Coronary artery (tissue), 2 donors: ENCODE results near the gene DCLK1.
A peak's percentile ranks its signal among the peaks of the same experiment; 100 is the strongest.

ENCODE experiments used
- DNase-seq: peaks from one replicate; pipeline ENCODE4 v3.0.0-alpha.2; 2017; ENCODE audit warnings: low spot score
- H3K27ac ChIP-seq, 2 donors: fragments of 200-600 bp; sonication (generic); one replicate each; pipeline ENCODE4 v1.5.1; 2016 to 2019
- H3K4me3 ChIP-seq: fragments of 200-600 bp; sonication (generic); 2 replicates; pipeline ENCODE4 v1.5.1; 2016; ENCODE audit warnings: mild to moderate bottlenecking, moderate library complexity
- TF ChIP-seq, protein P1 (sequence below): fragments of 200-600 bp; sonication (generic); IDR thresholded peaks from one replicate; pipeline ENCODE4 v1.5.1; 2019; ENCODE audit warnings: antibody characterized with exemption

DCLK1 gene

DNA sequence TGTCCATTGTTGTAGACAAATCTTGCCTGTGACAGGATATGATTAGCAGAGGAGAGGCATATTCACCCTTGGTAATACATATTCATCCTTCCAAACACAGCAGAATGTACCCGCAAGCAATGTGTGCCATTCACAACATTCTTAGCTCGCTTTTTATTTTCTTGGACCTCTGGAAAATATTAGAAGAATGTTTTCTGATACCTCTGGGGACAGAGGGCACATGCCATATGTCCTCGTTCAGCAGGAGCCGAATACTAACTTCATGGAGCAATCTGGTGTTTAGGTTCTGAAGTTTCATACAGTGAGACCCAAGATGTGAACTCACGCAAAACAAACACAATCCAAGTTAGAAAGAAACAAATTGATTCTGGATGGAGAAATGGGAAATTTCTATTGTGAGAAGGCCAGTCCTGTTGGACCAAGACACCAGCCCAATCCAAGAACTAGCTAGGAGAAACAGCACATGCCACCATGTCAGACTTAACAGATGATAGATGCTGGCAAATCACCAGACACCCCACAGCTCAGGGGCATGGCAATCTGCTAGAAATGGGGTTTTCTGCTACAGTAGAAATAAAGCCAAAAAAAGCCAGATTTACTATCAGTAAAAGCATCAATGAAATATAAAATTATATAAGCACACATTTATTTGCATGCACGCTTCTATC is 297.4 kb downstream of the DCLK1 start:
- TF ChIP-seq, protein P1, sequence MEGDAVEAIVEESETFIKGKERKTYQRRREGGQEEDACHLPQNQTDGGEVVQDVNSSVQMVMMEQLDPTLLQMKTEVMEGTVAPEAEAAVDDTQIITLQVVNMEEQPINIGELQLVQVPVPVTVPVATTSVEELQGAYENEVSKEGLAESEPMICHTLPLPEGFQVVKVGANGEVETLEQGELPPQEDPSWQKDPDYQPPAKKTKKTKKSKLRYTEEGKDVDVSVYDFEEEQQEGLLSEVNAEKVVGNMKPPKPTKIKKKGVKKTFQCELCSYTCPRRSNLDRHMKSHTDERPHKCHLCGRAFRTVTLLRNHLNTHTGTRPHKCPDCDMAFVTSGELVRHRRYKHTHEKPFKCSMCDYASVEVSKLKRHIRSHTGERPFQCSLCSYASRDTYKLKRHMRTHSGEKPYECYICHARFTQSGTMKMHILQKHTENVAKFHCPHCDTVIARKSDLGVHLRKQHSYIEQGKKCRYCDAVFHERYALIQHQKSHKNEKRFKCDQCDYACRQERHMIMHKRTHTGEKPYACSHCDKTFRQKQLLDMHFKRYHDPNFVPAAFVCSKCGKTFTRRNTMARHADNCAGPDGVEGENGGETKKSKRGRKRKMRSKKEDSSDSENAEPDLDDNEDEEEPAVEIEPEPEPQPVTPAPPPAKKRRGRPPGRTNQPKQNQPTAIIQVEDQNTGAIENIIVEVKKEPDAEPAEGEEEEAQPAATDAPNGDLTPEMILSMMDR: no peak
- Histone ChIP-seq H3K27ac (peak overlapping the region in 1 of 2 donors; percentile 23), H3K4me3 (no peak overlapping the region)
- no peak for DNase-seq

DNA sequence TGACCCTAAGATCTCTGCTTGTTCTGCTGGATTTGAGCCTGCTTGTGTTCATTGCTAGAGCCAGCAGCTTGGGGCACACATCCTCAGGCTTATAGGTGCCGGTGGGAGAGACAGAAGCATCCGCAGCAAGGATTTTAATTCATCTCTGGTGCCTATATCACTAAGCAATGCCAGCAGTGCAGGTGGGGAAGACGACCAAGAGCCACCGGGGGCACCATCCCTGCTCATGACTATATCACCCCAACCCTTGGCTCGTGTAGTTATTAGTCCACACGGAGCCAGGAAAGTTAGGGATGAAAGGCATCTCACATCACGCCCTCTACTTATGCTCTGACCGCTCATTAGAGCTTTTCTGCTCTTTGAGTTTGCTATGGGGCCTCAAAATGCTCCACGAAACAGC is 298.2 kb downstream of the DCLK1 start:
- Histone ChIP-seq H3K4me3 (no peak overlapping the region), H3K27ac (peak overlapping the region in 1 of 2 donors; percentile 23)
- TF ChIP-seq, protein P1: no peak
- DNase-seq: no peak

DNA sequence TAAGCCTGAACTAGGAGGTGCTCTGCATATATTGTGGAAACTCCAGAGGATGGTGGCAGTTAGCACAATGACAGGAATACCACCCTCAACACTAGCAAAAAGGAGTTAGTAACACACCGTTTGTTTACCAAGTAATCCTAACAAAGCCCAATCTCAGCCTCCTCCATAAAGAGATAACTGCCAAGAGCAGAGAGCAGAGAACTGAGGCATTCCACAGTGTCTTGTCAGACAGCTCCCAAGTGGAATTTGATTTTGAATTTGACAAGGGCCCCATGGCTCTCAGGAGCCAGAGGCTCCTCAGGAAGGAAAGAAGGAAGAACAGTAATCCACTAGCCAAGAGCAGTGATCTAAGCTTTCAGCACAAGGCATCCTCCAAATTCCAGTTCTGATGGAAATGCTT is 298.6 kb downstream of the DCLK1 start:
- TF ChIP-seq, protein P1: no peak
- DNase-seq: no peak
- Histone ChIP-seq H3K4me3 (no peak overlapping the region), H3K27ac (no peak overlapping the region)

DNA sequence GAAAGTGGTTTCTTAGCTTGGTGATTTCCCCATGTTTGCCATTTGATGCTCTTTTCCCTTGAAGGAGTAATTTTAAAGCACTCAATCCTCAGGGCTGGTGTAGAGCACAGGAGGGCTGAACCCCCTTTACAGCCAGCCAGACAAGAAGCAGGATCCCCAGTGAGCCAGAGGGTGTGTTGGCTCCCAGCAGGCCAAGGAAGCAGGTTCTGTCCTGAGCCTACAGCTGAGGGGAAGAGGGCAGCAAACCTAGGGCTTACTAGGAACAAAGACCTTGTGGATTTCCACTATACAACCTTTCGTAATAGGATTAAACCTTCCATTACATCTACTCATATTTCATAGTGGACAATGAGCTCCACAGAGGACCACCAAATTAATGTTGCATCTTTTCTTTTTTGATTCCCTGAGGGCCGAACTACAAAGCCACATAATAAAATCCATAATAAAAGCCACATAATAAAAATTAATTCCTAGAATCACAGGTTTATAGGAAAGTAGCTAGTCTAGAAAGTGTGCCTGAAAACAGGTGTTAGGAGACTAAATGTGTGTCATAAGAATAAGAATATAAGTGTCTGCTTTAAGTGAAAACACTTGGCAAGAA is 300.2 kb downstream of the DCLK1 start:
- Histone ChIP-seq H3K27ac (no peak overlapping the region), H3K4me3 (no peak overlapping the region)
- no peak for DNase-seq
- TF ChIP-seq, protein P1: no peak

DNA sequence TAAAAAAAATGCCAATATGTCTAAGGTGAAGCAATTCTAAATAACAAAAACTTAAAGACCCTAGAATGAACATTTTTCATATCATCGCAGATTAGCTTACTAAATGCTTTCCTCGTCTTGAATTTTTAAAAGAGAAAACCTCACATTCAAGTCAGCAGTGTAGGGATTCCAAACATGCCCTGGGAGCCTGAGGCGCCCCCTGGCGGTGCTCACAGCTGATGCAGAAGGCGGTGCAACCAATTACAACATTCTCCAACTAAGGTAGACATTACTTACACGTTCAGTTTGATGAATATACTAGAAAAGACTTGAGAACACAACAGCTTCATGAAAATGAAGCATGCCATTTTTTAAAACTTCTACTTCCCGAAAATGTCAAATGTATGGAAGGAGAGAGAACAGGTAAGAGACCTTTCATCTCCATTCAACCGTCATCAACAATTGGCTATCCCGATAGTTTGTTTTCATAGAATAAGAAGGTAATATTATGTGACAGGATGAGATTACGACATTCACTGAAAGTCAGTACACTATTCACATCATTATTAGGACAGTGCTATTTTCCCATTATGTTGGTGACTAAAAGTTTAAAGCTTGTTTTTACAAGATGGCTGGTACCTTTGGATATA is 304.4 kb downstream of the DCLK1 start:
- H3K27ac ChIP-seq: no peak overlapping the region
- TF ChIP-seq, protein P1: no peak
- no peak overlapping the region for H3K4me3 ChIP-seq
- no peak for DNase-seq

DNA sequence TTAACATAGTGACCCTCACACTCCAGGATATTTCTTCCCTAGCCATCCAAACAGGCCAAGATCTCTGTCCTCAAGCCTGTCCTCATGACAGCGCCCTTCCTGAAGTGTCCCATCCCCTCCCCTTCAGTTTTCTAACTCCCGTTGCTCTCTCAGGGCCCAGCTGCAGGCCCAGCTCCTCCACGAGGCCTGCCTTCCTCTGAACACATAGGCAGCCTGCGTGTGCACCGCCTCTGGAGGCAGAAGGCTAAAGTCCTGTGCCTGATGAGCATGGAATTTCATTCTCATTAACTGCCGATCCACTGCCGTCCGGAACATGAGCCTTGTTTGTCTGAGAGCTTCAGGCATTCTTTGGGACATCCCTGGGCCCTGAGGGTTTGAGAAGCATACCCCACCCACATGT is 306.4 kb downstream of the DCLK1 start:
- TF ChIP-seq, protein P1: no peak
- no peak for DNase-seq

DNA sequence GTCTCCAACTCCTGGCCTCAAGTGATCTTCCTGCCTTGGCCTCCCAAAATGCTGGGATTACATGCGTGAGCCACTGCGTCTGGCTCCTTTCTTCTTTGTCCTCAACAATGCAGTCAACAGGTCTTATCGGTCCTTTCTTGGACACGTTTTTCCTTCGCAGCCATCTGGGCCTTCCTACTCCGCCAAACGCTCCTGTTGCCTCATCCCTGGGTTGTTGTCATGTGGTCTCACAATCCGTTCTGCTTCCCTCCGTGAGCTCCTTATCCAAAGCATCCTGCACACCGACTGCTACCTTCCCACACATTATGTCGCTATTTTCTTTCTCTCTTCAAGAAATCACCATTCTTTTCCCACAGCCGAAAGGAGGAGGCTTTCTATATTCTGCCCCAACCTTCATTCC is 306.8 kb downstream of the DCLK1 start:
- TF ChIP-seq, protein P1: no peak
- H3K4me3 ChIP-seq: no peak overlapping the region
- DNase-seq: no peak
- no peak overlapping the region for H3K27ac ChIP-seq

More for the DNA sequence above, 306.4 kb downstream of the DCLK1 start:
- Histone ChIP-seq H3K27ac (no peak overlapping the region), H3K4me3 (no peak overlapping the region)
